ENCODE results near the gene ANKZF1. TPM values are rescaled to one million over a fixed set of nuclear protein-coding genes. Genes with fewer than 3 reads are reported as not detected.

Gene ANKZF1
- total and polyA plus RNA-seq, 2 donors (not counting 1 experiment from before 2014, with no cell fraction given): 152 to 181 TPM

DNA sequence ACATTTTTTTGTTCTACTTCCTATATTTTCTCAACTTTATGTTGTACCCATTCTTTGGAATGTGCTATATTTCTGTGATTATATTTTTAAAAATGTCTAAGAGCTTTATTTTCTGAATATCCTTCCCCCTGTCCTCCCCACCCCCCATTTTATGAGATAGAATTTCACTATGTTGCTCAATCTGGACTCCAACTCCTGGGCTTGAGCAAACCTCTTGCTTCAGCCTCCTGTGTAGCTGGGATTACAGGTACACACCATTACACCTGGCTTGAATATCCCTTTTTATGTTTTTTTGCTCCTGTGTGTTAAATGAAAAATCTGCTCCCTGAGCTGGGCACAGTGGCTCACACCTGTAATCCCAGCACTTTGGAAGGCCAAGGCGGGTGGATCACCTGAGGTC is 32.2 kb upstream of the ANKZF1 start:
- DNase-seq (no peak), ATAC-seq (ENCODE audit: low read depth) (no peak)
- H3K27ac ChIP-seq (ENCODE audit: low read length in 2 of 2): no peak overlapping the region
- no peak overlapping the region for H3K27ac Mint-ChIP-seq
- H3K9me3 Mint-ChIP-seq (ENCODE audit: insufficient read depth): no peaks in the 10 kb centered on the region
- no peaks in the 10 kb centered on the region for H4K20me1 ChIP-seq (ENCODE audit: control insufficient read depth, insufficient read depth, low read length, poor library complexity, severe bottlenecking)
- no peaks in the 10 kb centered on the region for H3K79me2 ChIP-seq (ENCODE audit: control insufficient read depth, insufficient read depth, low read length)
- H3K4me3 Mint-ChIP-seq: no peak overlapping the region
- H3K9ac ChIP-seq (ENCODE audit: low read length): no peak overlapping the region
- WGBS (ENCODE audit: insufficient coverage): no CpG with 5 or more reads among the region's 1 CpG
- peaks cover 0 to 3% (median 0%) of the 10 kb centered on the region in 4 experiments for H3K27me3 ChIP-seq (replicated peaks in 1 of 4; ENCODE audit: control extremely low read depth in 1 of 4, control insufficient read depth in 3 of 4, insufficient read depth in 4 of 4, low read length in 3 of 4)
- intact Hi-C loops (cut with micrococcal nuclease): no loop called here
- no peak overlapping the region for H3K4me2 ChIP-seq (replicated peaks; ENCODE audit: low read depth, low read length, poor library complexity, severe bottlenecking)
- H3K4me3 ChIP-seq (ENCODE audit: control extremely low read depth in 1 of 5, extremely low read depth in 1 of 5, insufficient read depth in 1 of 5, low read depth in 2 of 5, low read length in 4 of 5): no peak overlapping the region
- no peaks in the 10 kb centered on the region for H3K9me3 ChIP-seq (ENCODE audit: control extremely low read depth in 1 of 3, control insufficient read depth in 2 of 3, insufficient read depth in 1 of 3, low read length in 2 of 3)
- no peaks in the 10 kb centered on the region for H3K4me1 ChIP-seq (ENCODE audit: control insufficient read depth in 2 of 2, insufficient read depth in 2 of 2, low read length in 2 of 2)
- no peaks in the 10 kb centered on the region for H3K36me3 ChIP-seq (replicated peaks in 1 of 2; ENCODE audit: control extremely low read depth in 1 of 2, control insufficient read depth in 1 of 2, extremely low read depth in 1 of 2, insufficient read depth in 2 of 2, low read length in 1 of 2)
- TF ChIP-seq, protein P1, sequence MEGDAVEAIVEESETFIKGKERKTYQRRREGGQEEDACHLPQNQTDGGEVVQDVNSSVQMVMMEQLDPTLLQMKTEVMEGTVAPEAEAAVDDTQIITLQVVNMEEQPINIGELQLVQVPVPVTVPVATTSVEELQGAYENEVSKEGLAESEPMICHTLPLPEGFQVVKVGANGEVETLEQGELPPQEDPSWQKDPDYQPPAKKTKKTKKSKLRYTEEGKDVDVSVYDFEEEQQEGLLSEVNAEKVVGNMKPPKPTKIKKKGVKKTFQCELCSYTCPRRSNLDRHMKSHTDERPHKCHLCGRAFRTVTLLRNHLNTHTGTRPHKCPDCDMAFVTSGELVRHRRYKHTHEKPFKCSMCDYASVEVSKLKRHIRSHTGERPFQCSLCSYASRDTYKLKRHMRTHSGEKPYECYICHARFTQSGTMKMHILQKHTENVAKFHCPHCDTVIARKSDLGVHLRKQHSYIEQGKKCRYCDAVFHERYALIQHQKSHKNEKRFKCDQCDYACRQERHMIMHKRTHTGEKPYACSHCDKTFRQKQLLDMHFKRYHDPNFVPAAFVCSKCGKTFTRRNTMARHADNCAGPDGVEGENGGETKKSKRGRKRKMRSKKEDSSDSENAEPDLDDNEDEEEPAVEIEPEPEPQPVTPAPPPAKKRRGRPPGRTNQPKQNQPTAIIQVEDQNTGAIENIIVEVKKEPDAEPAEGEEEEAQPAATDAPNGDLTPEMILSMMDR (IDR thresholded peaks at IDR 0.05): no peak
- no peak for TF ChIP-seq EZH2 (IDR thresholded peaks at IDR 0.05; ENCODE audit: borderline replicate concordance, insufficient read depth, low read depth, low read length, poor library complexity, severe bottlenecking)
- H3K27me3 Mint-ChIP-seq: peaks cover 14% of the 10 kb centered on the region
- POLR2A ChIA-PET: interaction anchor here (0.7 kb wide), 1 partner anchor 9 kb away, joined by 5 read pairs; no protein-coding TSS in a partner anchor
- H3K4me1 Mint-ChIP-seq: no peaks in the 10 kb centered on the region
- CTCF ChIA-PET: interaction anchor here (1.2 kb wide), 1 partner anchor 26 kb away, joined by 3 read pairs; no protein-coding TSS in a partner anchor
- H2AFZ ChIP-seq (ENCODE audit: insufficient read depth, low read depth, low read length, poor library complexity, severe bottlenecking): no peak overlapping the region

DNA sequence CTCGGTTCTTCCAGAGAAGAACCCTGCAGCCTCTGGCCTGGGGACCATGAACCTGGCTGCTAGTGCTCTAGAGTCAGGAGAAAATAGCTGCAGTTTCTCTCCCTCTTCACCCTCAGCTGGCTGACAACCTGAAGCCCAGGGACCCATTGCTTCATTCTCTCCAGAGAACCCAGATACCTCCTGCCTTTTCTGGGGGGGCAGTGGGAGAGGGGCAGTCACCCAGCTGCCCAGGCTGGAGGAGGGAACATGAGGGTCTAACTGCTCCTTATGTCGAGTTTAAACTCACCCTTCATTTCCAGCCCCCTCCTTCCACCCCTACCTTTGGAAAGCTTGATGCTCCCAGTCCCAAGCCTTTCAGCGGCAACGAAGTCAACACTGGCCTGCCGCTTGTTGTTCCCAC is 30.6 kb upstream of the ANKZF1 start:
- ChIA-PET CTCF (interaction anchor here (0.8 kb wide), 1 partner anchor 27 kb away, joined by 3 read pairs; no protein-coding TSS in a partner anchor), POLR2A (no interaction called here)
- WGBS (ENCODE audit: insufficient coverage): 91% methylated on average over 5 of the region's 5 CpGs
- H3K27ac Mint-ChIP-seq: no peak overlapping the region
- H3K4me1 Mint-ChIP-seq: no peaks in the 10 kb centered on the region
- H3K4me3 Mint-ChIP-seq: no peak overlapping the region
- Histone ChIP-seq H3K4me1 (ENCODE audit: control insufficient read depth in 2 of 2, insufficient read depth in 2 of 2, low read length in 2 of 2) (no peaks in the 10 kb centered on the region), H3K27me3 (replicated peaks in 1 of 4; ENCODE audit: control extremely low read depth in 1 of 4, control insufficient read depth in 3 of 4, insufficient read depth in 4 of 4, low read length in 3 of 4) (peaks cover 0 to 3% (median 0%) of the 10 kb centered on the region in 4 experiments), H2AFZ (ENCODE audit: insufficient read depth, low read depth, low read length, poor library complexity, severe bottlenecking) (no peak overlapping the region), H3K79me2 (ENCODE audit: control insufficient read depth, insufficient read depth, low read length) (no peaks in the 10 kb centered on the region), H3K9ac (ENCODE audit: low read length) (no peak overlapping the region), H3K4me2 (replicated peaks; ENCODE audit: low read depth, low read length, poor library complexity, severe bottlenecking) (no peak overlapping the region), H4K20me1 (ENCODE audit: control insufficient read depth, insufficient read depth, low read length, poor library complexity, severe bottlenecking) (no peaks in the 10 kb centered on the region), H3K27ac (ENCODE audit: low read length in 2 of 2) (no peak overlapping the region), H3K4me3 (ENCODE audit: control extremely low read depth in 1 of 5, extremely low read depth in 1 of 5, insufficient read depth in 1 of 5, low read depth in 2 of 5, low read length in 4 of 5) (no peak overlapping the region), H3K36me3 (replicated peaks in 1 of 2; ENCODE audit: control extremely low read depth in 1 of 2, control insufficient read depth in 1 of 2, extremely low read depth in 1 of 2, insufficient read depth in 2 of 2, low read length in 1 of 2) (no peaks in the 10 kb centered on the region), H3K9me3 (ENCODE audit: control extremely low read depth in 1 of 3, control insufficient read depth in 2 of 3, insufficient read depth in 1 of 3, low read length in 2 of 3) (no peaks in the 10 kb centered on the region)
- TF ChIP-seq, protein P1 (IDR thresholded peaks at IDR 0.05): no peak
- no peak for TF ChIP-seq EZH2 (IDR thresholded peaks at IDR 0.05; ENCODE audit: borderline replicate concordance, insufficient read depth, low read depth, low read length, poor library complexity, severe bottlenecking)
- intact Hi-C loops (cut with micrococcal nuclease): no loop called here
- ATAC-seq (ENCODE audit: low read depth) (no peak), DNase-seq (no peak)
- peaks cover 14% of the 10 kb centered on the region for H3K27me3 Mint-ChIP-seq
- H3K9me3 Mint-ChIP-seq (ENCODE audit: insufficient read depth): no peaks in the 10 kb centered on the region

Measured in B cell (primary cell).